ENCODE data around the gene LRP1B.

Gene LRP1B

GRCh38 chr2:141029428-141030078, 1101.3 kb downstream of the LRP1B start:
- ATAC-seq = no peak
- TF ChIP-seq GLIS3 (CRISPR knock-in tag; IDR thresholded peaks at IDR 0.05) = no peak
- no peak for TF ChIP-seq TCF4 (CRISPR knock-in tag; IDR thresholded peaks at IDR 0.05; ENCODE audit: borderline replicate concordance)
- no peak for TF ChIP-seq SNAI2 (CRISPR knock-in tag; IDR thresholded peaks at IDR 0.05)
- no peak for TF ChIP-seq ZNF565 (CRISPR knock-in tag; conservative IDR thresholded peaks at IDR 0.05; ENCODE audit: low read depth)
- no peak for TF ChIP-seq ZFP3 (CRISPR knock-in tag; IDR thresholded peaks at IDR 0.05)
- TF ChIP-seq BACH2 (CRISPR knock-in tag; IDR thresholded peaks at IDR 0.05; ENCODE audit: borderline replicate concordance) = no peak
- TF ChIP-seq TOX (CRISPR knock-in tag; IDR thresholded peaks at IDR 0.05; ENCODE audit: borderline replicate concordance) = no peak
- no peak for TF ChIP-seq ARNTL (CRISPR knock-in tag; IDR thresholded peaks at IDR 0.05; ENCODE audit: borderline replicate concordance, low read depth)
- no peak for TF ChIP-seq CSRNP3 (CRISPR knock-in tag; IDR thresholded peaks at IDR 0.05)
- TF ChIP-seq ZC3H10 (CRISPR knock-in tag; IDR thresholded peaks at IDR 0.05) = no peak
- TF ChIP-seq PATZ1 (CRISPR knock-in tag; IDR thresholded peaks at IDR 0.05; ENCODE audit: borderline replicate concordance) = no peak
- no peak for TF ChIP-seq ZNF70 (CRISPR knock-in tag; IDR thresholded peaks at IDR 0.05)

- no peak for ATAC-seq
- TF ChIP-seq ARNTL (CRISPR knock-in tag; IDR thresholded peaks at IDR 0.05; ENCODE audit: borderline replicate concordance, low read depth) = no peak
- TF ChIP-seq ZNF8 (CRISPR knock-in tag; IDR thresholded peaks at IDR 0.05) = no peak
- no peak for TF ChIP-seq RARB (CRISPR knock-in tag; IDR thresholded peaks at IDR 0.05)
- TF ChIP-seq ESRRG (CRISPR knock-in tag; IDR thresholded peaks at IDR 0.05) = no peak
- TF ChIP-seq PPARA (CRISPR knock-in tag; IDR thresholded peaks at IDR 0.05; ENCODE audit: borderline replicate concordance) = no peak
- TF ChIP-seq ZFP3 (CRISPR knock-in tag; IDR thresholded peaks at IDR 0.05) = no peak
- TF ChIP-seq ISL1 (CRISPR knock-in tag; IDR thresholded peaks at IDR 0.05) = no peak
- no peak for TF ChIP-seq OSR1 (CRISPR knock-in tag; IDR thresholded peaks at IDR 0.05)
- TF ChIP-seq ZC3H10 (CRISPR knock-in tag; IDR thresholded peaks at IDR 0.05) = no peak
- TF ChIP-seq TCF4 (CRISPR knock-in tag; IDR thresholded peaks at IDR 0.05; ENCODE audit: borderline replicate concordance) = no peak
- no peak for TF ChIP-seq CREB5 (CRISPR knock-in tag; IDR thresholded peaks at IDR 0.05; ENCODE audit: low read depth)
- TF ChIP-seq SNAI2 (CRISPR knock-in tag; IDR thresholded peaks at IDR 0.05) = no peak
- TF ChIP-seq BACH2 (CRISPR knock-in tag; IDR thresholded peaks at IDR 0.05; ENCODE audit: borderline replicate concordance) = no peak
Observed at GRCh38 chr2:141027221-141027620, 1103.6 kb downstream of the LRP1B start.

GRCh38 chr2:141021611-141022010, 1109.2 kb downstream of the LRP1B start:
- no peak for TF ChIP-seq TCF4 (CRISPR knock-in tag; IDR thresholded peaks at IDR 0.05; ENCODE audit: borderline replicate concordance)
- TF ChIP-seq BACH2 (CRISPR knock-in tag; IDR thresholded peaks at IDR 0.05; ENCODE audit: borderline replicate concordance) = no peak
- TF ChIP-seq PATZ1 (CRISPR knock-in tag; IDR thresholded peaks at IDR 0.05; ENCODE audit: borderline replicate concordance) = no peak
- no peak for TF ChIP-seq POU6F1 (CRISPR knock-in tag; IDR thresholded peaks at IDR 0.05; ENCODE audit: borderline replicate concordance, low read depth)
- no peak for TF ChIP-seq TOX (CRISPR knock-in tag; IDR thresholded peaks at IDR 0.05; ENCODE audit: borderline replicate concordance)
- TF ChIP-seq ZNF8 (CRISPR knock-in tag; IDR thresholded peaks at IDR 0.05) = no peak
- TF ChIP-seq ARNTL (CRISPR knock-in tag; IDR thresholded peaks at IDR 0.05; ENCODE audit: borderline replicate concordance, low read depth) = no peak
- no peak for TF ChIP-seq SNAI2 (CRISPR knock-in tag; IDR thresholded peaks at IDR 0.05)
- TF ChIP-seq CREB5 (CRISPR knock-in tag; IDR thresholded peaks at IDR 0.05; ENCODE audit: low read depth) = no peak
- TF ChIP-seq CSDC2 (CRISPR knock-in tag; IDR thresholded peaks at IDR 0.05) = no peak
- TF ChIP-seq ZNF70 (CRISPR knock-in tag; IDR thresholded peaks at IDR 0.05) = no peak
- ATAC-seq = peak; percentile 24; the same call in 2 of the 3 replicates

All from SK-N-SH treated with all-trans-retinoic acid at 6 μM for 48 hours (cell line).